HG03571 (cell line): ENCODE measurements around the gene SLC40A1.

ENCODE experiments used
- ATAC-seq: cut with Tn5 transposase; IDR thresholded peaks from one replicate; pipeline ENCODE4 v1.9.1; 2021; ENCODE audit not compliant: unreplicated experiment

The SLC40A1 gene

GRCh38 chr2:189570570-189571031, 10.0 kb downstream of the SLC40A1 start:
- ATAC-seq: no peak

- ATAC-seq: no peak
Measured at GRCh38 chr2:189569295-189569910, 11.2 kb downstream of the SLC40A1 start.

GRCh38 chr2:189566046-189566445, 14.5 kb downstream of the SLC40A1 start:
- no peak for ATAC-seq

GRCh38 chr2:189561371-189562038, 19.1 kb downstream of the SLC40A1 start:
- no peak for ATAC-seq

- ATAC-seq: no peak
Measured at GRCh38 chr2:189560273-189560586, 20.4 kb downstream of the SLC40A1 start.

- ATAC-seq: no peak
Measured at GRCh38 chr2:189559579-189560272, 20.9 kb downstream of the SLC40A1 start.

- no peak for ATAC-seq
Measured at GRCh38 chr2:189558516-189559272, 21.9 kb downstream of the SLC40A1 start.

GRCh38 chr2:189557373-189557772, 23.2 kb downstream of the SLC40A1 start:
- ATAC-seq: no peak

GRCh38 chr2:189556526-189556925, 24.1 kb downstream of the SLC40A1 start:
- ATAC-seq: no peak

GRCh38 chr2:189555232-189555631, 25.4 kb downstream of the SLC40A1 start:
- ATAC-seq: no peak

- ATAC-seq: no peak
Measured at GRCh38 chr2:189553504-189554088, 27.0 kb downstream of the SLC40A1 start.

- ATAC-seq: no peak
Measured at GRCh38 chr2:189552991-189553404, 27.6 kb downstream of the SLC40A1 start.

- no peak for ATAC-seq
Measured at GRCh38 chr2:189552334-189552990, 28.1 kb downstream of the SLC40A1 start.

- ATAC-seq: no peak
Measured at GRCh38 chr2:189551808-189552207, 28.8 kb downstream of the SLC40A1 start.

GRCh38 chr2:189549449-189549832, 31.1 kb downstream of the SLC40A1 start:
- ATAC-seq: no peak

GRCh38 chr2:189548666-189549448, 31.7 kb downstream of the SLC40A1 start:
- ATAC-seq: no peak

GRCh38 chr2:189545418-189545817, 35.2 kb downstream of the SLC40A1 start:
- ATAC-seq: no peak

GRCh38 chr2:189544318-189545042, 36.1 kb downstream of the SLC40A1 start:
- no peak for ATAC-seq

- ATAC-seq: no peak
Measured at GRCh38 chr2:189543367-189543766, 37.2 kb downstream of the SLC40A1 start.
